Endometrial microvascular endothelial cells (primary cell): ENCODE results near the gene GPR142. TPM values are rescaled to one million over a fixed set of nuclear protein-coding genes. Genes with fewer than 3 reads are reported as not detected.

ENCODE experiments used
- in situ Hi-C: cut with HindIII; loops from 2 replicates; pipeline ENCODE4 v1.10.0; 2017; ENCODE audit warnings: low sequenced_read_pairs, low pct_unique_long_range_greater_than_20kb; ENCODE audit errors: inconsistent ontology term
- total RNA-seq: library from RNA; depleted of rRNA; stranded (reverse); fragments of >200 nt; gene quantifications from one replicate; pipeline ENCODE4 v1.2.3, GENCODE V29; 2015; ENCODE audit errors: inconsistent ontology term

GPR142 gene
- total RNA-seq, 1 donor from 2014 or later = not detected

- in situ Hi-C loops = no loop called here
Observed at GRCh38 chr17:74362069-74362405, 5.3 kb upstream of the GPR142 start.

- in situ Hi-C loops = no loop called here
Observed at GRCh38 chr17:74362810-74363498, 4.4 kb upstream of the GPR142 start.

- in situ Hi-C loops = no loop called here
Observed at GRCh38 chr17:74368341-74369081, 1.2 kb downstream of the GPR142 start.

- in situ Hi-C loops = no loop called here
Observed at GRCh38 chr17:74369221-74369620, 1.9 kb downstream of the GPR142 start.

GRCh38 chr17:74369665-74370490, 2.6 kb downstream of the GPR142 start:
- in situ Hi-C loops = no loop called here

- in situ Hi-C loops = no loop called here
Observed at GRCh38 chr17:74371653-74372147, 4.4 kb downstream of the GPR142 start.

- in situ Hi-C loops = no loop called here
Observed at GRCh38 chr17:74372426-74372825, 5.1 kb downstream of the GPR142 start.

GRCh38 chr17:74373838-74374606, 6.7 kb downstream of the GPR142 start:
- in situ Hi-C loops = no loop called here

- in situ Hi-C loops = no loop called here
Observed at GRCh38 chr17:74374858-74375257, 7.6 kb downstream of the GPR142 start.

- in situ Hi-C loops = no loop called here
Observed at GRCh38 chr17:74379495-74380085, 12.3 kb downstream of the GPR142 start.

- in situ Hi-C loops = no loop called here
Observed at GRCh38 chr17:74380086-74380958, 13.0 kb downstream of the GPR142 start.

GRCh38 chr17:74380959-74381808, 13.9 kb downstream of the GPR142 start:
- in situ Hi-C loops = no loop called here

- in situ Hi-C loops = no loop called here
Observed at GRCh38 chr17:74383141-74383540, 15.8 kb downstream of the GPR142 start.

- in situ Hi-C loops = no loop called here
Observed at GRCh38 chr17:74385201-74385600, 17.9 kb downstream of the GPR142 start.

- in situ Hi-C loops = no loop called here
Observed at GRCh38 chr17:74386386-74386785, 19.1 kb downstream of the GPR142 start.

- in situ Hi-C loops = no loop called here
Observed at GRCh38 chr17:74387365-74388218, 20.3 kb downstream of the GPR142 start.
